ENCODE results near the gene DGKG. TPM values are rescaled to one million over a fixed set of nuclear protein-coding genes. Genes with fewer than 3 reads are reported as not detected.
A peak's percentile ranks its signal among the peaks of the same experiment; 100 is the strongest.

The DGKG gene
- polyA plus RNA-seq, 1 of the 3 experiments (the other 2 are of a cell fraction) = 0.12 TPM

- Histone ChIP-seq H3K4me1 (ENCODE audit: control insufficient read depth in 1 of 2, insufficient read depth in 2 of 2, low read depth in 1 of 2, low read length in 1 of 2) (peaks cover 12 to 18% of the 10 kb centered on the region in 2 experiments), H3K9me2 (no peaks in the 10 kb centered on the region), H3K36me3 (replicated peaks in 1 of 2; ENCODE audit: control insufficient read depth in 1 of 2, insufficient read depth in 2 of 2, low read length in 1 of 2) (no peaks in the 10 kb centered on the region), H3K9ac (no peak overlapping the region), H3K4me2 (no peak overlapping the region), H2AFZ (ENCODE audit: low read depth) (no peak overlapping the region), H3K27ac (ENCODE audit: low read depth in 2 of 2, low read length in 1 of 2) (no peak overlapping the region), H3K9me3 (no peaks in the 10 kb centered on the region), H3K79me2 (ENCODE audit: insufficient read depth) (peaks cover 25% of the 10 kb centered on the region), H4K20me1 (ENCODE audit: insufficient read depth) (no peaks in the 10 kb centered on the region), H3K4me3 (ENCODE audit: low read depth in 2 of 2, low read length in 1 of 2) (no peak overlapping the region), H3F3A (replicated peaks; ENCODE audit: insufficient read depth) (peaks cover 3% of the 10 kb centered on the region), H3K27me3 (ENCODE audit: insufficient read depth) (no peaks in the 10 kb centered on the region; the same call in 1 of the 2 replicates)
- ChIA-PET POLR2A (no interaction called here), CTCF (interaction anchor here (1.5 to 2.5 kb wide), 3 partner anchors 82 to 429 kb away, joined by 3 to 8 read pairs (median 7); no protein-coding TSS in a partner anchor)
- WGBS (ENCODE audit: low lambda C conversion rate) = 94% methylated on average over 12 of the region's 12 CpGs
- DNase-seq = no peak
- TF ChIP-seq RXRA (IDR thresholded peaks at IDR 0.05; ENCODE audit: borderline replicate concordance, low read depth) = no peak
- TF ChIP-seq CHD2 (IDR thresholded peaks at IDR 0.05; ENCODE audit: low read length, partially characterized antibody) = no peak
- TF ChIP-seq USF1 (IDR thresholded peaks at IDR 0.05; ENCODE audit: borderline replicate concordance, low read depth) = no peak
- no peak for TF ChIP-seq MEF2A (IDR thresholded peaks at IDR 0.05; ENCODE audit: borderline replicate concordance, low read depth)
- TF ChIP-seq USF2 (IDR thresholded peaks at IDR 0.05; ENCODE audit: borderline replicate concordance, low read depth, low read length) = no peak
- no peak for TF ChIP-seq FOSL2 (IDR thresholded peaks at IDR 0.05; ENCODE audit: borderline replicate concordance, low read depth)
- TF ChIP-seq YY1 (IDR thresholded peaks at IDR 0.05; ENCODE audit: low read depth) = no peak
- TF ChIP-seq FOXJ3 (CRISPR knock-in tag; IDR thresholded peaks at IDR 0.05) = no peak
- TF ChIP-seq RAD21 (IDR thresholded peaks at IDR 0.05; ENCODE audit: low read length) = no peak
- TF ChIP-seq ELF1 (IDR thresholded peaks at IDR 0.05) = no peak
- TF ChIP-seq TCF12 (IDR thresholded peaks at IDR 0.05) = no peak
- TF ChIP-seq SMC3 (IDR thresholded peaks at IDR 0.05; ENCODE audit: low read depth, low read length) = no peak
Measured at GRCh38 chr3:186110975-186111974, 250.8 kb downstream of the DGKG start.

GRCh38 chr3:186109897-186110803 lies 251.9 kb downstream of the DGKG start:
- Histone ChIP-seq H3K27me3 (ENCODE audit: insufficient read depth) (no peaks in the 10 kb centered on the region; the same call in 1 of the 2 replicates), H3F3A (replicated peaks; ENCODE audit: insufficient read depth) (peaks cover 6% of the 10 kb centered on the region), H3K36me3 (replicated peaks in 1 of 2; ENCODE audit: control insufficient read depth in 1 of 2, insufficient read depth in 2 of 2, low read length in 1 of 2) (peaks cover 1 to 3% of the 10 kb centered on the region in 2 experiments), H3K79me2 (ENCODE audit: insufficient read depth) (peaks cover 36% of the 10 kb centered on the region), H3K4me3 (ENCODE audit: low read depth in 2 of 2, low read length in 1 of 2) (peak overlapping the region; percentile 61 to 65), H4K20me1 (ENCODE audit: insufficient read depth) (no peaks in the 10 kb centered on the region), H3K4me2 (peak overlapping the region; percentile 90), H3K4me1 (ENCODE audit: control insufficient read depth in 1 of 2, insufficient read depth in 2 of 2, low read depth in 1 of 2, low read length in 1 of 2) (peaks cover 18 to 19% of the 10 kb centered on the region in 2 experiments), H3K9me3 (no peaks in the 10 kb centered on the region), H3K9me2 (no peaks in the 10 kb centered on the region), H2AFZ (ENCODE audit: low read depth) (peak overlapping the region; percentile 98), H3K9ac (peak overlapping the region; percentile 88), H3K27ac (ENCODE audit: low read depth in 2 of 2, low read length in 1 of 2) (peak overlapping the region; percentile 93 to 97)
- 38% methylated on average over 24 of the region's 35 CpGs for WGBS (ENCODE audit: low lambda C conversion rate)
- DNase-seq = peak; percentile 54
- ChIA-PET POLR2A (interaction anchor here (0.9 to 2.5 kb wide), 3 partner anchors 12 to 426 kb away, joined by 3 to 16 read pairs (median 4); no protein-coding TSS in a partner anchor), CTCF (interaction anchor here (0.5 to 2.6 kb wide), 8 partner anchors 12 to 504 kb away, joined by 3 to 19 read pairs (median 3); no protein-coding TSS in a partner anchor)
- no peak for TF ChIP-seq ZBTB33 (IDR thresholded peaks at IDR 0.05; ENCODE audit: borderline replicate concordance, low read depth)
- TF ChIP-seq CHD2 (IDR thresholded peaks at IDR 0.05; ENCODE audit: low read length, partially characterized antibody) = no peak
- TF ChIP-seq USF2 (IDR thresholded peaks at IDR 0.05; ENCODE audit: borderline replicate concordance, low read depth, low read length) = no peak
- no peak for TF ChIP-seq RCOR1 (IDR thresholded peaks at IDR 0.05; ENCODE audit: low read length)
- TF ChIP-seq MXI1 (IDR thresholded peaks at IDR 0.05; ENCODE audit: low read depth, low read length) = no peak
- TF ChIP-seq FOSL2 (IDR thresholded peaks at IDR 0.05; ENCODE audit: borderline replicate concordance, low read depth) = no peak
